Measurements from ENCODE around the gene PTGDR2. TPM values are rescaled to one million over a fixed set of nuclear protein-coding genes. Genes with fewer than 3 reads are reported as not detected.

Gene PTGDR2
- total and polyA plus RNA-seq, 2 experiments from 2014 or later = 0.07 to 0.09 TPM

GRCh38 chr11:60852982-60853950 is 2.5 kb downstream of the PTGDR2 start:
- Histone ChIP-seq H3K36me3 (no peaks in the 10 kb centered on the region), H3K4me1 (ENCODE audit: low read depth) (no peaks in the 10 kb centered on the region), H3K27me3 (peaks cover 17% of the 10 kb centered on the region), H3K9me3 (ENCODE audit: low read depth) (no peaks in the 10 kb centered on the region), H3K4me3 (no peak overlapping the region), H3K27ac (no peak overlapping the region)
- DNase-seq (ENCODE audit: low read depth in 1 of 2, low spot score in 1 of 2) = no peak
- no peak for TF ChIP-seq CTCF (IDR thresholded peaks at IDR 0.05; ENCODE audit: low read depth, low read length)

DNA sequence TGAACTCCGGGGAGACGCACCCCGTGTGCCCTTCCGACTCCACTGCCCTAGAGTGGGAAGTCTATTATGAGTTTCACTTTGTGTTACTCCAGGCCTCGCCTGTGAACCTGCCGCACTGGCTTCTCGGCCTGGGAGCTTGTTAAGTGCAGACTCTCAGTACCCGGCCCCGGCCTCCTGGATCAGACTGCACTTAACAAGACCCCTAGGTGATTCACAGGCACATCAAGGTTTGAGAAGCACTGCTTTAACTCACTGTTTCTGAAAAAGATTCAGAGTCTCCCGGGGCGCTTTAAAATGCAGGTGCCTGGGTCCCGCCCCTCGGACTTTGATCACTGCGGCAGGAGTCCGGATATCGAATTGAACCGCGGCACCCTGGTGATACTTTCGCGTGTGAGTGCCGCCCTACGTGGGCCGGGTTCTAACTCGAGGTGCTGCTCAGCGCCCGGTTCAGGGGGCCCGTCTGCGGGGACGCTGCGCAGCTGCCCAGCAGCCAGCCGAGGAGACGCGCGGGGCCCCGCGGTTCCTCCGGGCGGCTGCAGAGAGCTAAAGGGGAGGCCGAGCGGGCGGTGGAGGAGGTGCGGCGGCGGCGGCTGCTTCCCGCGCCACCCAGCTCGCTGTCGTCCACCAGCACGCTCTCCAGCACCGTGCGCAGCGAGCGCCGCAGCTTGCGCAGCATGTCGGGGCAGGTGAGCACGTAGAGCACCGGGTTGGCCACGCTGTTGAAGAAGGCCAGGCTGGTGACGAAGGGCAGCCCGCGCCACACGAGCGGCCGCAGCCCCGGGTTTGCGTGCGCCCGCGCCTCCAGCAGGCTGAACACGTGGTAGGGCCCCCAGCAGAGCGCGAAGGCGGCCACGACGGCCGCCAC is 3.4 kb downstream of the PTGDR2 start:
- Histone ChIP-seq H3K27ac (no peak overlapping the region), H3K36me3 (no peaks in the 10 kb centered on the region), H3K4me3 (no peak overlapping the region), H3K4me1 (ENCODE audit: low read depth) (no peaks in the 10 kb centered on the region), H3K9me3 (ENCODE audit: low read depth) (no peaks in the 10 kb centered on the region), H3K27me3 (peaks cover 17% of the 10 kb centered on the region)
- no peak for TF ChIP-seq CTCF (IDR thresholded peaks at IDR 0.05; ENCODE audit: low read depth, low read length)
- peak in 1 of 2 donors; percentile 18 for DNase-seq (ENCODE audit: low read depth in 1 of 2, low spot score in 1 of 2)

GRCh38 chr11:60851327-60852104 is 4.2 kb downstream of the PTGDR2 start:
- Histone ChIP-seq H3K9me3 (ENCODE audit: low read depth) (no peaks in the 10 kb centered on the region), H3K36me3 (no peaks in the 10 kb centered on the region), H3K4me1 (ENCODE audit: low read depth) (no peaks in the 10 kb centered on the region), H3K4me3 (no peak overlapping the region), H3K27ac (no peak overlapping the region), H3K27me3 (peaks cover 17% of the 10 kb centered on the region)
- DNase-seq (ENCODE audit: low read depth in 1 of 2, low spot score in 1 of 2) = no peak
- TF ChIP-seq CTCF (IDR thresholded peaks at IDR 0.05; ENCODE audit: low read depth, low read length) = no peak

GRCh38 chr11:60849641-60850520 is 5.9 kb downstream of the PTGDR2 start:
- TF ChIP-seq CTCF (IDR thresholded peaks at IDR 0.05; ENCODE audit: low read depth, low read length) = no peak
- DNase-seq (ENCODE audit: low read depth in 1 of 2, low spot score in 1 of 2) = no peak
- H3K27me3 ChIP-seq = peaks cover 17% of the 10 kb centered on the region
- H3K27ac ChIP-seq = no peak overlapping the region
- no peaks in the 10 kb centered on the region for H3K9me3 ChIP-seq (ENCODE audit: low read depth)
- H3K36me3 ChIP-seq = no peaks in the 10 kb centered on the region
- H3K4me1 ChIP-seq (ENCODE audit: low read depth) = no peaks in the 10 kb centered on the region
- no peak overlapping the region for H3K4me3 ChIP-seq

Measured in cardiac muscle cell (in vitro differentiated cells and primary cell).